ENCODE measurements around the gene KIAA0232.

The KIAA0232 gene, protein sequence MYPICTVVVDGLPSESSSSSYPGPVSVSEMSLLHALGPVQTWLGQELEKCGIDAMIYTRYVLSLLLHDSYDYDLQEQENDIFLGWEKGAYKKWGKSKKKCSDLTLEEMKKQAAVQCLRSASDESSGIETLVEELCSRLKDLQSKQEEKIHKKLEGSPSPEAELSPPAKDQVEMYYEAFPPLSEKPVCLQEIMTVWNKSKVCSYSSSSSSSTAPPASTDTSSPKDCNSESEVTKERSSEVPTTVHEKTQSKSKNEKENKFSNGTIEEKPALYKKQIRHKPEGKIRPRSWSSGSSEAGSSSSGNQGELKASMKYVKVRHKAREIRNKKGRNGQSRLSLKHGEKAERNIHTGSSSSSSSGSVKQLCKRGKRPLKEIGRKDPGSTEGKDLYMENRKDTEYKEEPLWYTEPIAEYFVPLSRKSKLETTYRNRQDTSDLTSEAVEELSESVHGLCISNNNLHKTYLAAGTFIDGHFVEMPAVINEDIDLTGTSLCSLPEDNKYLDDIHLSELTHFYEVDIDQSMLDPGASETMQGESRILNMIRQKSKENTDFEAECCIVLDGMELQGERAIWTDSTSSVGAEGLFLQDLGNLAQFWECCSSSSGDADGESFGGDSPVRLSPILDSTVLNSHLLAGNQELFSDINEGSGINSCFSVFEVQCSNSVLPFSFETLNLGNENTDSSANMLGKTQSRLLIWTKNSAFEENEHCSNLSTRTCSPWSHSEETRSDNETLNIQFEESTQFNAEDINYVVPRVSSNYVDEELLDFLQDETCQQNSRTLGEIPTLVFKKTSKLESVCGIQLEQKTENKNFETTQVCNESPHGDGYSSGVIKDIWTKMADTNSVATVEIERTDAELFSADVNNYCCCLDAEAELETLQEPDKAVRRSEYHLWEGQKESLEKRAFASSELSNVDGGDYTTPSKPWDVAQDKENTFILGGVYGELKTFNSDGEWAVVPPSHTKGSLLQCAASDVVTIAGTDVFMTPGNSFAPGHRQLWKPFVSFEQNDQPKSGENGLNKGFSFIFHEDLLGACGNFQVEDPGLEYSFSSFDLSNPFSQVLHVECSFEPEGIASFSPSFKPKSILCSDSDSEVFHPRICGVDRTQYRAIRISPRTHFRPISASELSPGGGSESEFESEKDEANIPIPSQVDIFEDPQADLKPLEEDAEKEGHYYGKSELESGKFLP (N-terminal part only)

DNA sequence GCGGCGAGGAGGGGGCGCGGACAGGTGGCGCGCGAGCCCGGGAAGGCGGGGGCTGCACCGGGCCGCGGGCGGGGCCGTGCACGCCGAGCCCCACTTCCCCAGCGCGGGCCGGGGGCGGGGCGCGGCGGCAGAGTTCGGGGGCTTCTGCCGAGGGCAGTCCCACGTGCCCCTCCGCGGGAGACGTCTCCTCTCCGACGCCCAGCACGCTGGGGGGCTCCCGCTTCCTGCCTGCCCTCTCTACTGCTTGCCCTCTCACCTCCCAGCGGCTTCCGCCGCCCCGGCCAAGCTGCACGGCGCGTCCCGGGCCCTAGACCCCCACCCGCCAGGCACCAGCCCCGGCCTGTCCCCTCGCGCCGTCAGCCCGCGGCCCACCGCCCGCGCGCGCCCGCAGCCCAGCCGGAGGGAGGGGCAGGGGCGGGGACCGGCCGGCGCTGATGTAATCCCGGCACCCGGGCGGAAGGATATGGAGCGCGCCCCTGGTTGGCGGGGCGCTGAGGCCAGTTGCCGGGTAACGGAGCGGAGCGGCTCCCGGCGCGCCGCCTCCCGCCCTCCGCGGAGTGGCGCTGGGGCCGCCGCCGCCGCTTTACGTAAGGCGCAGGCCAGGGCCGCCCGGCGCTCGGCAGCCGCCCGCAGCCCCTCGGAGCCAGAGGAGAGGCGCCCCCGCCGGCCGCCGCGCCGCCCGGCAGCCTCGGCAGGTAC, at the start of gene KIAA0232:
KIAA0232 (plus strand) TSS at position 581 of the 699 bp plus-strand sequence. CDS start 41,727 bp downstream, outside the sequence.
- peak; percentile 91 to 97 (median 92) for DNase-seq

DNA sequence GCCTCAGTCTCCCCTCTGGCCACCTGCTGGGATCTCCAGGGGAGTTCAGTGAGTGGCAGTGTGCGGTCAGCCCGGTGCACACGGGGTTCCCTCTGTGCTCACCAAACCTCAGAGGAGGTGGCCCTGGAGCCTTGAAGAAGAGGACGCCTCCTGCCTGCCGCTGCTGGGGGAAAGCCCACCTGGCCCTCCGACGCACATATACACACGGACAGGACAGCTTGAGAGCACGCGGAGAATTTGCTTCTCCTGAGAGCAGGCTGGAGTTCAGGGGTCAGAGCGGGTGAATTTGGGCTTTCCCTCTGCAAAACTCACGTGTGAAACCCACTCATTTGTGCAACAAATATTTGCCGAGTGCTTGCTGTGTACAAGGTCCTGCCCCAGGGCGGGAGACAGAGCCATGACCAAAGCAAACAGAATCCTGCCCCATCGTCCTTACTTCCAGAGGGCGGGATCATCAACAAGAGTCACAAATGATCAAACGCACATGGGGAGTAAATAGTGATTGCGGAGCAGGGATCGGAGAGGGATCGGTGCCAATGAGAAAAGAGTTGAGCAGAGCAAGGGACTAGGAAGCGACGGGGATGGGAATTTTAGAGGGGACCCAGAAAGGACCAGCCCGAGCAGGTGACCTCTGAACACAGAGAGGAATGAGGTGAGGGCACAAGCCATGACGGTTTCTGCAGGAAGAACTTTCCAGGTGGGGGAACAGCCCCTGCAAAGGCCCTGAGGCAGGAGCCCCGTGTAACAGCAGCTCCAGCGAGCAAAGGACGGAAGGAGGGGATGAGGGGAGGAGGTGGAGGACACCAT, 49.0 kb upstream of the KIAA0232 start:
- DNase-seq: no peak

DNA sequence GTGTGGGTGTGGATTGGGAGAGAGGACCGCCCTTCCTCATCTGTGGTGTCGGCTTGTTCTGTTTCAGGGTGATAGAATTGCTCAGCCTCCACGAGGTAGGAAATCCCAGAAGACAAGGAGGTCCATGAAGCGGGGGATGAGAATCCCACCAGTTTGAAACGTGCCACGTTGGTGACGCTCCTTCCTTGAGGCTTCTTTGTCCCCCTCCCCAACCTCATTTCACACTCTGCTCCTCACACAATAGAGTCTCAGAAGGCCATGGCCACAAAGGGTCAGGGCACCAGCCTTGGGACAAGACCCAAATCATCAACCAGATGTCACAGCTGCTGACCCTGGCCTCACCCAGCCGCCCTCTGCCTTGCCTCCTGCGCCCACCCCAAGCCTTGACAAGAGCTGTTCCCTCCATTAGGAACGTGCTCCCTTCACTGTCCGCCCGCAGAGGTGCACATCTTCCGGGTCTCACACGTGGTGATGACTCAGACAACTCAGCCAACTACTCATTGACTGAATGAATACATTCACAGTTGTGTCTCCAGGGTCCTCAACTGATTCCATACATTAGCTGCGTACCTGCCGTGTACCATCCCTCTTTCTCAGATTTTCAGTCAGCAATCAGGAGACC, 48.3 kb upstream of the KIAA0232 start:
- no peak for DNase-seq

DNA sequence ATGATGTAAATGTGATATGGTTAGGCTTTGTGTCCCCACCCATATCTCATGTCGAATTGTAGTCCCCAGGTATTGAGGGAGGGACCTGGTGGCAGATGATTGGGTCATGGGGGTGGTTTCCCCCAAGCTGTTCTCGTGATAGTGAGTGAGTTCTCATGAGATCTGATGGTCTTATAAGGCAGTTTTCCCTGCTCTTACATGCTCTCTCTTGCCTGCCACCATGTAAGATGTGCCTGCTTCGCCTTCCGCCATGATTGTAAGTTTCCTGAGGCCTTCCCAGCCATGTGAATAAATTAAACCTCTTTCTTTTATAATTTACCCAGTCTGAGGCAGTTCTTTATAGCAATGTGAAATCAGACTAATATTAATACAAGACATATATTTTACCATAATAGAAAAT, 42.6 kb upstream of the KIAA0232 start:
- DNase-seq: no peak

DNA sequence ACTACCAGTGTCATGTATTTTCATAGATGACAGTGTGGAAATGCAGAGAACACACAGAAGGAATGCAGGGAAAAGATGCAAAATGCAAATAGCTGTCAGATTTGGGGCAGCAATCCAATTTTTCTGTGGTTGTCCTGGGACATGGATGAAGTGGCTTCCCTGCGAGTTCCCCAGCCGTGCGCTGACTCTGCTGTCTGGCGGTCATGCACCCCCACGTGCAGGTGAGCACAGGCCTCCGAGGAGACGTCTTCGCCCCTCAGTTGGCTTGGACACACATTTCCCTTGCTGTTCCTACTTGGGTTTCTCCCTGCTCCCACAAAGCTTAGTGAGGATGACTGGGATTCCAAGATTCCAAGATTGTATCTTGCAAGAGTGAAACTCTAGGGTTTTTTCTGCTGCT, 42.2 kb upstream of the KIAA0232 start:
- no peak for DNase-seq

DNA sequence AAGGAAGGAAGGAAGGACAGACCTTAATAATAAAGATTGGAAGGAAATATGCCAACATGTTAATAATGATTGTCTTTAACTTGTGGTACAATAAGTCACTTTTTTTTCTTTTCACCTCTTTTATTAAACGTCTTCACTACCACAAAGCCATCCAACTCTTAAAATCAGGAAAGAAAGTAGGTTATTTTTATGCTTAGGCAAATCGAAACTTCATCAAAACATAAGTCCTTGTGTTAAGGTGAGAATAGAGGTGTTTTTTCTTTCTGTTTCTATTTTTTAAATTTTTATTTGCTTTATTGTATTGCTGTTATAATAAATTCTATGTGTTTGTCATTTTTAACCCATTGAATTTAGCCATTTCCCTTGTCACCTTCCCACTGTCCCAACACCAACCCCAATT, 40.0 kb upstream of the KIAA0232 start:
- no peak for DNase-seq

DNA sequence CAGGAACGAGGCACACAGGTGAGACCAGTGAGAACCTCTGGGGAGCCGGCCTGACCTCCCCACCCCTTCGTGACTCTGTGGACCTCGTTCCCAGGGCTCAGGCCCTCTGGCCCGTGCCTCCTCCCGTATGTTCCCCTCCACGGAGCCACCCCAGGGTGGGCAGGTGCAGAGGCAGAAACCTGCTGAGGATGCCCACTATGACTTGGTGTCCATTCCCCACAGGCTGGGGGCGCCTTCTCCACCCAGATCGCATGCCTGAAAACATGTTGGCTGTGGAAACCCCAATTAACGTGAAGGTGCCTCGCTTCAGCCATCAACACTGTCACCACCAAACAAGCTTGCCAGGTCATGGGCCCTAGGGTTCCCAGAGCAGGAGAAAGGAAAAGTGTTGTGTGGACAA, 39.5 kb upstream of the KIAA0232 start:
- no peak for DNase-seq

DNA sequence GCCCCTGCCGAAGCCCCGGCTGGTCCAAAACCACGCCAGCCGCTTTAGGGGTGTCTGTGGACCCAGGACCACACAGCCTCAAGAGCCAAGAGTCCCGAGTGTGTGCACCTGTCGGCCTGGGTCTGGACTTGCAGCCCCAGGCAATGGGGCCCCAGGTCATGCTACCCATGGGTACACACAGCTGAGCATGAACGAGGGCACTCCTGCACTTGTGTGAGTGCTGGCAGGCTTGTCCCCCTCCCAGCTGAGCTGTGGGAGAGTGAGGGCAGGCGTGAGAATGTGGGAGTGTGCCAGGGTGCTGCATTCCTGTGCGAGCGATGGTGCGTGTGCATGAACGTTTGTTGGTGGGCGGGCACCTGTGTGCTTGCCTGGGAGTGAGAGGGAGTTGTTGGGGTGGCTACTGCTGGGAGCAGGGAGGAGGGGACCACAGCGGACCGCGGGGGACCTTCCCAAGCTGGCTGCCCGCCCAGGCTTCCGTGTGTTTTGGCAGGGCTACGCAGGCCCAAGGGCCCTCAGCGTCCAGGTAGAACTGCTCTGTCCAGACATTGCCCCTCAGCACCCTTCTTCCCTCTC, 35.7 kb upstream of the KIAA0232 start:
- DNase-seq: no peak

DNA sequence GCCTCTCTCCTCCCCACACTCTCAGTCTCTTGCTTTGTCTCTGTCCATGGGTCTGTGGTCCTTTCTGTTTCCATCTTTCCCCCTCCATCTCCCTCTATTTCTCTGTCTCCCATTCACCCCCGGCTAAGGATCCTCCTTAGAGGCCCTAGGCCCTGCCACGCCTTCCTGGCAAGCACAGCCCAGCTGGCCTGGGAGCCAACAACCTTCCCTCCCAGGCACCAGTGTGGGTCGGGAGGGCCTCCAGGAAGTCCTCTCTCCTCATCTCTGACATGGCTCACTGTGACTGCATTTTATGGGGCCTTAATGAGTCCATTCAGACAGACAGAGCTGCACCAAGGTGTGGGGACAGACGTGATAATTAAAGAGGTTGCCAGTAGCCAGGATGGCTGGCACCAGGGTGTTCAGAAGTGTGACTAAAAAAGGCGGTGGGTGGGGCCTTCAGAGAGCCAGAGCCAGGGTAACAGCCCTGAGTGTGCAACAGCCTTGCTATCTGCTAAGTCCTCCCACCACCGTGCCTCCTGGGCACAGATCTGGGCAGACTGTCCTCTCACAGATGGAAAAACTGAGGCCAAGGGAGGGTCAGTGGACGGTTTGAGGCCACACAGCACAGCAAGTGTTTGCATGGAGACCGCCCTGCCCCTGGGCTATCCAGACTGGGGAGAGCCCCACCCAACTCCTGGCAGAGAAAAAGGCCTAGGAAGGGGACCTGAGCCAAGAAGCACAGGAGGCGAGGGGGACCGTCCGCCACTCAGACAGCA, 35.1 kb upstream of the KIAA0232 start:
- DNase-seq: peak; percentile 18 to 36 (median 29)

DNA sequence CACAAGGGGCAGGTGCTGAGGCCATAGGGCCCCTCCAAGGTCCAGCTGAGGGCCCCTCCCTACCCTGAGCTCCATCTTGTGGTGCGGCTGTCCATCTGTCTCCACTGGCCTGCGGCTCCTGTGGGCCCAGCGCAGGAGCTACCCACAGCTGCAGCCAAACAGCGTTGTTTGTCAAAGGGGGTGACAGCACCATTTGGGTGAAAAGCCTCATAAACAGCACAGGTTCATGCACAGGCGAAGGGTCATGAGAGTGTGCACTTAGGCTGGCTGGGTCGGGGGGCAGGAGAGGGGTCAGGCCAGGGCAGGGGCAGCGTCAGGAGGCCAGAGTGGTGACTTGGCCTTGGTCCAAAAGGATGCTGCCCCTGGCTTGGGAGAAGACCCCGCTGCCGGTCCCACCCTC, 34.2 kb upstream of the KIAA0232 start:
- no peak for DNase-seq

DNA sequence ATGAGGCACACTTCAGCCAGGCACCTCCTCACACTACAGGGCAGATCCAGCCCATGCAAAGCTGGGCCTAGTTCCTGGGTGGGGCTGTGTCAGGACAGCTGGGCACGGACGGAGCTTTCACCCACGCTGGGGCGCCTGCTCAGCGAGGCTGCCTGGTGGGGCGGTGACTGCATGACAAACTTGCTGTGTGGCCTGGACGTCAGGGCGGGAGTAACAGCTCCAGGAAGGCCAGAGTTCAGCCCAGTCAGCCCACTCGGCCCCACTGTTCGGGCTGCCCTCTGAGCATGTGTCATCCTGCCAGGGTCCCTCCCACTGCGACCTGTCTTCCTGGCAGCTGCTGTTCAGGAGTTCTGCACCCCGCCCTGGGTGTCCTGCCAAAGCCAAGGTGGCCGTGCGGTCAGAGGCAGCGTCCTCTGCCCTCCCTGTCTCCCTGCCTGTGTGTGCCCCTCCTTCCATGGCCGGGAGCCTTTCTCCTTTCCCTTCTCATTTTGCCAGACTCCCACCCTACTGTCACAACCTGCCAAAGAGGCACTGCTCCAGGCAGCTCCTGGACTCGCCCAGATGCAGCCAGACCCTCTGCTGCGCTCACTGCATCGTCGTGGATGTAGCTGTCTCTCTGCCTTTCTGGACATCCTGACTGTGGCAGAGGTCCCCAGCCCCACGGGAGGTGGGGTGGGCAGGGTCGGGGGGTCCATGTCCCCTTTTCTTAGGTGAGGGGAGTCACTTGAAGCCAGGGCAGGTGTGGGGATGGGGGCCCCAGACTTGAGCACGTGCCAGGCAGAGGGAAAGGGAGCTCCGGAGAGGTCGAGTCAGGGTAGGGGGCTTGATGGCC, 33.0 kb upstream of the KIAA0232 start:
- no peak for DNase-seq

DNA sequence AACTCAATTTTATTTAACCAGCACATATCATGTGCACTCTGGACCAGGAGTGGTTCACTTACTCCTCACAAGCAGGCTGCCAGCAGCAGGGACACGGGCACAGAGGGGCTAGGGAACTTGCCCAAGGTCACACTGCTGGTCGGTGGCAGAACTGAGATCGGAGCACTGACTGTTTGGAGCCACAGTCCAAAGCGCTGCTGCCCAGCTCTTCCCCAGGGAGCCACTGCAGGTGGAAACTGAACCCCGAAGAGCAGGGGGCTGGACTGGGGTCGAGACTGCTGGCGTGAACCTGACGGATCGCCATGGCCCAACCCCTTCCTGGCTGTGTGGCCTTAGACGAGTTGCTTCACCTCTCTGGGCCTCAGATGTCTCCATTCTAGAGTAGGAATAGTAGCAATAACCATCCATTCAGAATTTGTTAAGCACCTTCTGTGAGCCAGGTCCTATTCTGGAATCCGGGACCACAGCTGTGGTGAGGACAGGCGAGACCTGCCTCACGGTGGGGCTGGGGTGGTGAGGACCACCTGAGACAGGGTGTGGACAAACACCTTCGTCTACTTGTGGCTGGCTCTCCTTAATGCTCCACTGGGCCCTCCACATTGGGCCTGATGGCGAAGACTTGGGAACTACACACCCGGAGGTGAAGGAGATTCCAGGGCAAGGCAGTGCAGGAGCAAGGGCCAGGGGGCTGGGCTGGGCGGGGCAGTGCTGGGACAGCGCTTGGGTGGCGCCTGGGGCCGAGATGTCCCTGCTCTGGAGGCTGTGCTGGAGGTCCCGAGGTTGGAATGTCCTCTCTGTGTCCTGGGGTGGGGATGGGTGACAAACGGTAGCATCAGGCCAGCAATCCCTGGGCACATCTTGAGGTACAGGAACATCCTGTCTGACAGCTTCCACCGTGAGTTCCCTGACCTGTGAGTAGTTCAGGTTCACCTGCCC, 32.0 kb upstream of the KIAA0232 start:
- DNase-seq: no peak

DNA sequence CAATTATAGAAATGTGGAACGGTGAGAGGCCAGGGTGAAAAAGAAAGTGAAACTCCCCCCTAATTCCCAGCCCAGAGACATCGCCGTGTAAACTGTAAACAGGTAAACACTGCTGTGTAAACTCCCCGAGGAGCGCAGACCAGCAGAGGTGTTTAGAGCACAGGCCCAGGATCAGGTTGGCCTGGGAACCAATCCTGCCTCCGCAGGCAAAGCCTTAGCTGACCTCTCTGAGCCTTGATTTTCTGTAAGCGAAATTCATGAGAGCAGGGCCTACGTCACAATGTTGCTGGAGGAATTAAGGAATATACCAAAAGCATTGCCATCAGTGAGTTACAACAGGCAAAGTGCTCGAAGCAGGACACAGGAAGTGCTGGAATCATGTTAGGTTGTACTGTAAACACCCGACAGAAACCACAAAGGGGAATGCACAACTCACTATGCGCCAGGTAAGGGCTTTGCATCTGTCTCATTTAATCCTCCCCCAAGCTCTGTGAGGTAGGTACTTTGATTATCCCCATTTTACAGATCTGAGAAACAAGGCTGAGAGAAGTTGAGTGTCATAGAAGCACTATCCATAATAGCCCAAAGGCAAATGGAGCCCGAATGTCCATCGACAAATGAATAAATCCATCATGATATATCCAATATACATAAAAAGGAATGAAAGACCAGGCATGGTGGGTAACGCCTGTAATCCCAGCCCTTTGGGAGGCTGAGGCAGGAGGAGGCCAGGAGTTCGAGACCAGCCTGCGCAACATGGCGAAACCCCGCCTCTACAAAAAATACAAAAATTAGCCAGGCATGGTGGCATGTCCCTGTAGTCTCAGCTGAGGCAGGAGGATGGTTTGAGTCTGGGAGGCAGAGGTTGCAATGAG, 30.7 kb upstream of the KIAA0232 start:
- DNase-seq: peak in 1 of 3 experiments; percentile 27

DNA sequence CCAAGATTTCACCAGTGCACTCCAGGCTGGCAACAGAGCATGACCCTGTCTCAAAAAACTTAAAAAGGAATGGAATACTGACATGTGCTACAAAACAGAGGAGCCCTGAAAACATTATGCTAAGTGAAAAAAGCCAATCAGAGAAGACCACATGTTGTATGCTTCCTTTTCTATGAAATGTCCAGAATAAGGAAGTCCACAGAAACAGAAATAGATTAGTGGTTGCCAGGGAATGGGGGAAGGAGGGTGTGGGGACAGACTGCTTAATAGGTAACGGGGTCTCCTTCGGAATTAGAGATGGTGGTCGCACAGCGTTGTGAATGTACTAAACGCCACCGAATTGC, 30.1 kb upstream of the KIAA0232 start:
- no peak for DNase-seq

DNA sequence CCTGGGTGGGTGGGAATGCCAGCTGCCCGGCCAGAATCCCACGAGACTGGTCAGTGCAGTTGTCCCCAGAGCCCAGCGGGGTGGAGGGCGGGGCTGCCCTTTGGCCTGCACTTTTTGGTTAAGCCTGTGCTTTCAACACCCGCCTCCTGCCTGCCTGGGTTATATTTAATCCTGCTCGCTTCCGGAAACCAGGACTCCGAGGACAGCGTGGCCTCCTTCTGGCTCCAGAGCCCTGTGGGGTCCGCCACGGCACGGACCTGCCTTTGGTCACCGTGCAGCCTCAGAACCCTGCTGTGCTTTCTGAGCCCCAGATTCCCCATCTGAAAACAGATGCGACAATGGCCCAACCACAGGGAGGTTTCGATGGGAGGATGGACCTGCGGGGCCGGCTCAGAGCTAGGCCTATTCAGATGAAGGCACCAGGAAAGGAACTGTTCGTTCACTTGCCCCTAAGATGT, 29.4 kb upstream of the KIAA0232 start:
- no peak for DNase-seq

DNA sequence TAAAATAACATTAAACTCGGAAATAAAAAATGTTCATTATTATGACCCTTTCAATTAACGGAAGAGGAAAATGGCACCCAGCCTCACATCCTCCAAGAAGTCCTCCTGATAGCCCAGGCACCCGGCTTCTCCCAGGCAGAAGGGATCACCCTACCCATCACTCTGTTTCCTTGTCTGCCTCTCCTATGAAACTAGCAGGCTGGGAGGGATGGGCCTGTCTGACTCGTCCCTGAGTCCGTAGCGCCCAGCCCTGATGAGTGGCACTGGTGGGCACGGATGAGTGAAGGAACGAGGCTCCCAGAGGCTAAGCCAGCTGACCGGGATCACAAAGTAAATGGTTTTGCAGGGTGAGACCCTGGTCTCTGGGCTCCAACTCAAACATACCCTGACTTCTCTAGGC, 28.6 kb upstream of the KIAA0232 start:
- DNase-seq: no peak

DNA sequence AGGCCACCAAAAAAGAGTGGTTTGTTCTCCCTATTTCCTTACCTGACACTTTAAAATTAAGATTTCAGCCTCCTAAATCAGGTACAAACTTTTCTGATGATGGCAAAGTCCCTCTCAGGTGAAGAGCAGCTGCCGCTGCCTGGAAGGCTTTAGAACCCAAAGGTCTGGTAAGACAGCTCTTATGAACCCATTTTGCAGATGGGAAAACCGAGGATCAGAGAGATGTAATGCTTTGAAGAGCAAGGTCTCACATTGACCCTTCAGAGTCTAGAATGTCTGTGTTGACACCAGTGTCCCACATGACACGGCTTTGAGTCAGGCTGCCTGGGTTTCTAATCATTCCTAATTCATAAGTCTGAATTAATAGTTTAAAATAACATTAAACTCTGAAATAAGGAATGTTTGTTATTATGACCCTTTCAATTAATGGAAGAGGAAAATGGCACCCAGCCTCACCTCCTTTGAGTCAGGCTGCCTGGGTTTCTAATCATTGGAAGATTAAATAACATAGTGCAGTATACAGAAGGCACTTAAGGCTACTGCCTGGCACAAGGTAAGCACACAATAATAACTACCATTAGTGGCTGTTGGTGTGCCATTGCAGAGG, 27.9 kb upstream of the KIAA0232 start:
- no peak for DNase-seq
